Endothelial cell of umbilical vein (primary cell): ENCODE data around the gene RASD1.

Experiments
- EZH2 ChIP-seq: IDR thresholded peaks from 2 replicates; pipeline ENCODE4 v1.6.1; 2012; ENCODE audit warnings: borderline replicate concordance, low read depth, mild to moderate bottlenecking, moderate library complexity, low read length, inconsistent platforms; ENCODE audit not compliant: severe bottlenecking
- FOS ChIP-seq: IDR thresholded peaks from 2 replicates; pipeline ENCODE4 v1.6.1; 2011; ENCODE audit warnings: mild to moderate bottlenecking, low read length, moderate library complexity, borderline replicate concordance; ENCODE audit not compliant: insufficient read depth
- MAX ChIP-seq: IDR thresholded peaks from 2 replicates; pipeline ENCODE4 v1.6.1; 2011; ENCODE audit not compliant: insufficient read depth, insufficient read length
- POLR2A ChIP-seq: IDR thresholded peaks from 2 replicates; pipeline ENCODE4 v1.6.1; 2012; ENCODE audit warnings: low read depth, mild to moderate bottlenecking, control low read depth, low read length
- POLR2AphosphoS5 ChIP-seq: IDR thresholded peaks from 2 replicates; pipeline ENCODE4 v1.6.1; 2012; ENCODE audit warnings: low read depth, mild to moderate bottlenecking, control low read depth, low read length, moderate library complexity; ENCODE audit not compliant: insufficient read depth
- TF ChIP-seq, protein P1 (sequence below), 2 donors: IDR thresholded peaks; 1 replicate in 1 of 2; 2 replicates in 1 of 2; pipeline ENCODE4 v1.5.1; 2011; ENCODE audit warnings: low read length in 2 of 2, mild to moderate bottlenecking in 2 of 2, moderate library complexity in 2 of 2, control low read depth in 1 of 2, inconsistent platforms in 1 of 2, low read depth in 1 of 2; ENCODE audit not compliant: insufficient read depth in 1 of 2; ENCODE audit errors: extremely low read depth in 1 of 2

- TF ChIP-seq, protein P1, sequence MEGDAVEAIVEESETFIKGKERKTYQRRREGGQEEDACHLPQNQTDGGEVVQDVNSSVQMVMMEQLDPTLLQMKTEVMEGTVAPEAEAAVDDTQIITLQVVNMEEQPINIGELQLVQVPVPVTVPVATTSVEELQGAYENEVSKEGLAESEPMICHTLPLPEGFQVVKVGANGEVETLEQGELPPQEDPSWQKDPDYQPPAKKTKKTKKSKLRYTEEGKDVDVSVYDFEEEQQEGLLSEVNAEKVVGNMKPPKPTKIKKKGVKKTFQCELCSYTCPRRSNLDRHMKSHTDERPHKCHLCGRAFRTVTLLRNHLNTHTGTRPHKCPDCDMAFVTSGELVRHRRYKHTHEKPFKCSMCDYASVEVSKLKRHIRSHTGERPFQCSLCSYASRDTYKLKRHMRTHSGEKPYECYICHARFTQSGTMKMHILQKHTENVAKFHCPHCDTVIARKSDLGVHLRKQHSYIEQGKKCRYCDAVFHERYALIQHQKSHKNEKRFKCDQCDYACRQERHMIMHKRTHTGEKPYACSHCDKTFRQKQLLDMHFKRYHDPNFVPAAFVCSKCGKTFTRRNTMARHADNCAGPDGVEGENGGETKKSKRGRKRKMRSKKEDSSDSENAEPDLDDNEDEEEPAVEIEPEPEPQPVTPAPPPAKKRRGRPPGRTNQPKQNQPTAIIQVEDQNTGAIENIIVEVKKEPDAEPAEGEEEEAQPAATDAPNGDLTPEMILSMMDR (IDR thresholded peaks at IDR 0.05; ENCODE audit: extremely low read depth in 1 of 2, insufficient read depth in 1 of 2, low read depth in 1 of 2, low read length in 2 of 2) = no peak
- no peak for TF ChIP-seq MAX
- no peak for TF ChIP-seq POLR2A
- TF ChIP-seq POLR2AphosphoS5 = no peak
- TF ChIP-seq EZH2 = no peak
- TF ChIP-seq FOS = no peak
Measured at GRCh38 chr17:17539591-17539990, 43.4 kb upstream of the RASD1 start.
